Stimulated activated CD4-positive, alpha-beta T cell treated with anti-CD3 and anti-CD28 coated beads, Interleukin-4, amount 100 ng/mL, for 48 hours (primary cell): ENCODE data around the gene ITPKB.
A peak's percentile ranks its signal among the peaks of the same experiment; 100 is the strongest.

Experiments used
- DNase-seq, 2 donors: peaks; one replicate each; pipeline ENCODE4 v3.0.0-alpha.2; 2020; ENCODE audit warnings: low read depth in 2 of 2

Gene ITPKB

DNA sequence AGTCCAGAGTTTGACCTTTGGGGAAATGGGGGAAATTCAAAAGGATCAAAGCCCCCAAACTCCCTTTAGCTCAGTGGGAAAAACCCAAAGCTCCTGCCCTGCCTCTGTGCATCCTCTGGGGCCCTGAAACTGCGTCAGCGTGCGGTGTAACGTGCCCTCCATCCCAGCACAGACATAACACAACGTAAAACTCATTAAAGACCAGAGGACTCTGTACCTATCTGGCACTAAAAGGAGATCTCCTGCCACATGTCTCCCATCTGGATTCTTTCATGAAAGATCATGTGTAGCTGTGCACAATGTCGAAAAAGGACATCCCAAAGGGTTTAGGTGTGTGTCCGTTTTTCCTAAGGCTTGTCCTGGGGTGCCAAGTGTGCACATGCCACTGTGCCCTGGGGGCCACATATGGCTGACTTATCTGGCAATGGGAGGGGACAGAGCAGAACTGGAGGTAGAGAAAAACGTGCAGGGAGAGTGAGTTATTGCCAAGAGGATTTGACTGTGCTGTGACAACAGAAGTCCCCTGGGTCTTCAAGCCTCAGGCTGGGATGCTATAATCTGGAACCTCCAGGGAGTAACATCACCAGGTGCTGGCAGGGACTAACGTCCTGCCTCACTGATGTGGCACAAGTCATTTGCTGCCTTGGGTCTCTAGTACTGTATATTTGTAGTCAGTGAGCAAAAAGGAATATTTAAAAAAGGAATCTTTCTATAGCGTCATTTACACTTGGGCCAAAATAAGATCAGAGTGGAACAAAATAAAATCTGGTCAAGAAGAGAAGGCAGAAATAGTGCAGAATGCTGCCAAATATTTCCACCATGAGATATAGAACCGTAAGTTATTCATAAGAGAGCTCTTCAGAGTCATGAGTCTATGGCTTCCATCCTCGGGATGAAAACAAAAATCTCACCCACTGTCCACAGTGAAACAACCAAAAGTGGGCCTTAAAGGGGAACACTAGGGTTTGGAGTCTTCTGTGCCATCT lies 52.3 kb downstream of the ITPKB start:
- DNase-seq, result no peak

DNA sequence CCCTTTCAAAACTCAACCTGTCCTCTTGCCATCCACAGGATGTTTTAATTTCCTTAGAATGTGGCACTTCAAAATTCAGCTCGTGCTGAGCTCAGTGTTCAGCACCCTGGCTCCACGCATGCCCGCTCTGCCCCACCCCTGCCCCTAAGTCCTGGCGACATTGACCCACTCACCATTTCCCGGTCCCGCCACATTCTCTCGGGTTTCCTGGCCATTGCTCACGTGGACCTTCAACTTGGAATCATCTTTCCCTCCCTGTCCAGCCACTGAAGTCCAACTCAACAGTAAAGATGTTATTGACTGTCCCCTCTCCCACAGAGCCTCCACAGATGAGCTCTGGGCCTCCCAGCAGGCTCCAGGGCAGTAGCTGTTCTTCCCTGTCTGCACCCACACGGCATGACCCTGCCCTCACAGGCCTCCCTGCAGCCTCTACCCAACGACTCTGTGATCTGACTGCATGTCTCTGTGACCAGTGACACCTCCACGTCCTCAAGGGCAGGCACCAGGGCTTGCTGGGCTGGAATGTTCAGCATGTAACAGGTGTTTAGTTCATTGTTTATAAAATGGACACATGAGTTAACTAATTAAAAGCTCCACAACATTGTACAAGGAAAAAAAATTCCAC lies 53.8 kb downstream of the ITPKB start:
- DNase-seq, result no peak

DNA sequence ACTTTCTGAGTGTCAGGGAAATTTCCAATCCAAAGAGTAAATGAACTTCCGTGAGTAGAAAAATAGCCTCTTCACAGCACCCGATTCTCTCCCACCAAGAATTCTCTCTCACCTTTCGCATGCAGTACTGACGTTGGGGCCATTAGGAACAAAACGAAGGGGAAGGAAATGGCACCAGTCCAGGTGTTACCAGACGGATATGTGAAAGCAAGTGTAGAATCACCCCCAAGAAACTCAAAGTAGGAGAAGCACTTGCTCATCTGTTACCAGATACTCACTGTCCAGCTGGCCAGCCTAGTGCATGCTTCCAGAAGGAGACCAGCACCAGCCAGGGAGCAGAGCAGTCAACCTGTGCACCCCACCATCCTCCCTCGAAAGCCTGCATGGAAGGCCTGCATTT lies 55.1 kb downstream of the ITPKB start:
- no peak for DNase-seq

DNA sequence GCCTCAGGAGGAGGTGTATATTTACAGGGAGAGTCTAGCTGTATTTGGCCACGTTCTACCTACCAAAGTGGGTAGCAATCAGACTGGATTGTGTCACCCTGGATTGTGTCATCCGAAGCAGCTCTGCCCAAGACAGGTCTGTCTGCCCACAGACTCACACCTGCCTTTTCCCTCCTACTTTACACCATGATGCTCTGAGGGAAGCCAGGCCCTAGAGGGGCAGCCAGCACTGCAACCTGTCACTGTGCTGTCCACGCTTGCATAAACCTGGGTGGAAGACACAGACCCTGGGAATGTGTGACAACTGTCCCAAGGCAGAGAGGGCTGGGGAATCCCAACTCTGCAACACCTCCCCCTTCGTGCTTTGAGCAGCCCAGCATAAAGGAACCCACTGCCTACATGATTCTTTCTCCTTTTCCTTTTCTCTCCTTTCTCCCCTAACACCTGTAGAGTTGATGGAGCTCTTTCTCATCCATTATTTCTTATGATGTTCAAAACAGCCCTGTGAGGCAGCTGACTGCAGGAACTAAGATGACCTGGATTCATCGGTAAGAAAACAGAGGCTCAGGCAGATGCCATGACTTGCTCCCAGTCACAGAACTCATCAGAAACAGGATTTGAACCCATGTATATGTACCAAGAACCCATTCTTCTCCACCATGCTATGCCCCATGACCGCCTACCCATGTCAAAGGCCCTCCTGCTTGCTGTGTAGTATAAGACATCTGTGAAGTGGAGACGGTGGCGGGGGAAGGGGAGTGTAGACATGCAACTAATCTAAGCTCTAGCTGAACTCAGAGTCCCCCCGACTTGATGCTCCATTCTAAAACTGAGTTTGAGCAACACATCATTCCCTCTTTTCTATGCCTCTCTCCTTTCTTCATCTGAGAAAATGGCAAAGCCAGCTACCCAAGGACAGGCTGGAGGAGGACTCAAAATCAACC lies 55.9 kb downstream of the ITPKB start:
- no peak for DNase-seq

DNA sequence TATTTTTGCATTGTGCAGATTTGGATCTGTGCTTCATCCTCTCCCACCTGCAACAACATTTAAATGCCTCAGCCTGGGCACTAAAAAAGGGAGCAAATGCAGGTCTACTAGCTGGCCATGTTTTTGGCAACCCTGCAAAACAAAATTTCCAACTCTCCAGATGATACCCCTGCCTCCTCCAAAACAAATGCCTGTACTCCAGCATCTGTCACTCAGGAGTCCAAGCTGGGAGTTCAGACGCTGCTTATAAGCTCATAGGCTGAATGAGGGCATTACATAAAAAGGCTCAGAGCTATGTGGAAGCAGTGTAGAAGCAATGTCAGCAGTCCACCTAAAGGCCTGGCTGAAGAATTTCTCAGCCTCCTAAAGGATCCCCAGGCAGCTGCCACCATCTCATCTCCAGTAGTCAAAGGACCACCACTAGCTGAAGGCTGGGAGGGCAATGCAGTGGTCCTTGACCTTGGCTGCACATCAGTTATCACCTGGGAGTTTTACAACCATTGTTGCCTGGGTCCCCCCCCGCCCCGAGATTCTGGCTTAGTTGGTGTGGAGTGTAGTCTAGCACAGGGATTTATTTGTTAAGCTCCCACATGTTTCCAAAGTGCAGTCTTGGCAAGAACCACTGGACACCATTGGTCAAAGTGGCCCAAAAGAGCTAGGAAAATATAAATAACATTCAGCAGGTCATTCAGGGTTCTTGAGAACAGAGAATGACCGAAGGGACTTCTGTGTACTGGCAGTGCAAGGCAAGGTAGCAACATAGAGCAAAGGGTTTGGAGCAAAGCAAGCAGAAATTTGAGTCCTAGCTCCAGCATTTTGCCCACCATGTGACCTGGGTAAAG lies 57.2 kb downstream of the ITPKB start:
- no peak for DNase-seq

DNA sequence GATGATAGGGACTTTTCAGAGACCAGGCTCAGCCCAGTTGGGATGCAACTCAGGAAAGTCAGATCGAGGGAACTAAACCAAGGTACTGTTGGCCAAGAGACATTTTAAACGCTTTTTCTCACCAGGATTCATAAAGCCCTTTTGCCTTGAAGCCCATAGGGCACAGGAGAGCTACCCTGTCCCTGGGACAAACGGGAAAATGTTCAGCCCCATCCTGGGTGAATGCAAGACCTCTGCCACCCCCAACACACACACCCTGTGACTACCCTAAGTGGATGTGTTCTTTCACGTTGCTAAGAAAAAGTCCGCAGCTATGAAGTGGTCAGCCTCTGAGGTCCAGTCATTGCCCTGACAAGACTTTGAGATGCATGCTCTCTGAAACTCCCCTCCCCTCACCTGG lies 58.4 kb downstream of the ITPKB start:
- DNase-seq, result no peak

DNA sequence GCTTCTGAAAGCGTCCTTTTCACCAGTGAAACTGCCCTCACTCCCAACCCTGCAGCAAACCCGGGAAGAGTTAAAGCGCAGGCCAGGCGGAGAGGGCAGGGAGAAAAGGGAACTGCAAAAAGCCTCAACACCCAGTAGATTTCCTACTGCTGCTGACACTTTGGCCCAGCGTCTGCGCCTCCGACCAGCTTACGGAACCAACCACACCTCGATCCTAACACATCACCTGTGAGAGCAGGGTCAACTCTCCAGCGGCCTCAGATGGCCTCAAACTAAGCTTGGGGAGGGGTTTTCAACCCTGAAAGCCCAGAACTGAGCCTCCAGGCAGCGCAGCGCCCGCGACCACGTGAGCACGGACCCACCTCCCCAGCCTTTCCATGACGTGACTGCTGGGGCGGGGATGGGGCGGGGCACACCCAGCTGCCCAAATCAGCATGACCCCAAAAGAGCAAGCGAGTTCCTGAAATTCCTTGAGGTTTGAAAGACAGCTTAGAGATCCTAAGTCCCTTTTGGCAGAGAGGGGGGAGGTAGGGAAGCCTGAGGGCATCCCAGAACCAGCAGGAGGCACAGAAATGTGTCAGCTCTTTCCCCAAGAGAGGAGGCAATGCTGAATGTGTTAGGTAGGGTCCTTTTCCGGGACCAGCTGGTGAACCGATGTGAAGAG lies 59.1 kb downstream of the ITPKB start:
- peak; percentile 73 for DNase-seq

DNA sequence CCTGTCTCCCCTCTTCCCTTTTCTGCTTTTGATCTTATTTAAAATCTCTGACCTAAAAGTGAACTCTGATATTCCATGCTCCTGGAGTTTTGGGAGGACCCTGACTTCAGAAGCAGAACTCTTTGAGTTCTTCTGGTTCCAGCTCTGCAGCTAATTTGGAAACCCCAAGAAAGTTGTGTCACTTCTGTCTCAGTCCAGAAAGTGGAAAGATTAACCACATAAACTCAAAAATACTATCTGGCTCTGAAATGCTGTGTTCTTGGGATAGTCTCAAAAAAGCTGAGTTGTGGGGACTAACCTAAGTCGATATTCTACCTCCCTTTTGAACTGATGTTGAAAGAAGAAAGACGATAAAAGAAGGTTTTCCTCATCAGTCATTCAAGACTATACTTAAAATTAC lies 59.8 kb downstream of the ITPKB start:
- no peak for DNase-seq

DNA sequence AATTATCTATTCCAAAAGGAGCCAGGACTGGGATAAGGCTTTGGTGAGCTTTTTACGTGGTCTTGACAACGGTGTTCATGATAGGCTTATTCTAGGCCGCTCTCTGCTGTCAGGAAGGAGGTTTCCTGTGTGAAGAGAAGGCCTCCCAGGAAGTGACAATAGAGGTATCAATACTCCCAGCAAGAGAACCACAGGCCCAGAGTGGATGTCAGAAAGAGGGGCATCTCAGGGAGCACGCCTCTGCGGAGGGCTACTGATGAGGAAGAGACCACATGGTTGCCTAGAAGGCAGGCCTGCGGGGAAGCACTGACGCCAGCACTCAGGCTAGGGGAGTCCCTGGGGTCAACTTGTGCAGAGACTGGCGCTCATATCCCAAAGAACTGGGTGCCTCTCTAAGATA lies 60.4 kb downstream of the ITPKB start:
- no peak for DNase-seq

DNA sequence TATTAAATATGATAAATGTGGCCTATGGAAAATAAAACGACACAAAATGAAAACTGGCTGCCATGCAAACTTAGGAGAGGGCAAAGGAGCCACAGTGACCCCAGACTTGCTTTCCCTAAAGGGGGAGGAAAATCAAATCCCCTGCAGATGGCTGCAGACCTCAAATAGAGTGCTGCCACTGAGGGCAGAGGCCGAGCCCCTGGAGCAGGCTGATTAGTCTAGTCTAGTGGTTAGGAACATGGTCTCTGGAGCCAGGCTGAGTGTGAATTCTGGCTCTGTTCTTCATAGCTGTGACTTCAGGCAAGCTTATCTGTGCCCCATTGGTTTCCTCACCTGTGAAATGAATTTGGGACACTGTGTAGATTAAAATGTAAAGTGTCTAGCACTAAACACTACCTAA lies 60.8 kb downstream of the ITPKB start:
- DNase-seq, result no peak

DNA sequence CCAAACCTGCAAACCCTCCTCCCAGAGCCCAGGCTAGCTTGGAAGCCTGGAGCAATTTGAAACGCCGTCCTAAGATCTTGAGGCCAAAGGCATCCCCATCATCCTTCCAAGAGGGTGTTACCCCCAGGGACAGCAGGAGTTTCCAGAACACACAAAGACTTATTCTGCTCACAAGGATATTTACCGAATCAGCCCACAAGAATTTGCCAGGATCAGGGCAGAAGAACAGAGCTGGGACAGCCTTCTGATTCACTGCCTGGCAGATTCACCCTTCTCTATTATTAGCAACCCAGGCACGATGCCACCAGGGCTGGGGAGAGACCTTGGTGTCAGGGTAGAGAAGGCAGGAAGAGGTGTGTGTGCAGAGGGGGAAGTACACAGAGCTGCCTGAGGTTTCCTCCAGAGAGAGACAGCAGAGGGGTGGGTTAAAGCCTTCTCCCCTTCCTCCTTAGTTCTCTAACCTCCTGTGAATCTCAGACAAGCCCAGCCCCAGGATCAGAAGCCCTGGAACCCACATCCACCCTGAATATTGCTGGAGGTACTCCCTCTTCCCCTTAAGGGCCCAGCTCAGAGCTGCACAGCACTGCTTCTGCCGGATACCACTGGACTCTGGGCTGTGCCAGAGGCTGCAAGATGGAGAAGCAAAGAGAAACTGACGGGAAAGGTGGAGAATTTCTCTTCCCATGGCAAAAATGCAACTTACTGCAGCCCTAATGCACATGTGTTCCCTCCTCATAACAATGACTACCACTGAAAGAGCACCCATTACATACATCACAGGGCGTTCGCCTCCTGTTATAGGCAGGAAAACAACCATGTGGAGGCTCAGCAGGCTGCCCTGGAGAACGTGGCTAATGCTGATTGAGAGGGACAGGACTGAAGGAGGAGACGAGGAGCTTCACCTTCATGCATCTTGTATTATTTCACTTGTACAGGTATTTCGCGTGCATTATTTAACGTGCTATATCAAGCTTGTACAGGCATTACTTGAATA lies 61.8 kb downstream of the ITPKB start:
- peak in 1 of 2 donors; percentile 56 for DNase-seq

DNA sequence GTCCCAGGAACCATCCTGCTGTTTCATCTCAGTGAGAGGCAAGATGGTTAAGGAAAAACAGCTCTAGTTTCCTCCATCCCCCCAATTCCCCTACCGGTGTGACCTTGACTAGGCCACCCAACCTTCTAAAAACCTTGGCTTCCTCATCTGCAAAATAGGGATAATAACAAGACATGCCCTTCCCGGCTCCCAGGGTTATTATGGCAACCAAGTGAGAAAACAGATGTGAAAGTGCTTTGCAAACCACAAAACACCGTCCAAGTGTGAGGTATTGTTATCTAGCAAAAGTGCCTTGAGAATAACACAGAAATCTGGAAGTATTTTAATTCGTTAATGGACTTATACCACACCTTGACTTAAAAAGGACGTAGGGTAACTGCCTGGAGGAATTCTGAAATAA lies 62.7 kb downstream of the ITPKB start:
- DNase-seq, result no peak

DNA sequence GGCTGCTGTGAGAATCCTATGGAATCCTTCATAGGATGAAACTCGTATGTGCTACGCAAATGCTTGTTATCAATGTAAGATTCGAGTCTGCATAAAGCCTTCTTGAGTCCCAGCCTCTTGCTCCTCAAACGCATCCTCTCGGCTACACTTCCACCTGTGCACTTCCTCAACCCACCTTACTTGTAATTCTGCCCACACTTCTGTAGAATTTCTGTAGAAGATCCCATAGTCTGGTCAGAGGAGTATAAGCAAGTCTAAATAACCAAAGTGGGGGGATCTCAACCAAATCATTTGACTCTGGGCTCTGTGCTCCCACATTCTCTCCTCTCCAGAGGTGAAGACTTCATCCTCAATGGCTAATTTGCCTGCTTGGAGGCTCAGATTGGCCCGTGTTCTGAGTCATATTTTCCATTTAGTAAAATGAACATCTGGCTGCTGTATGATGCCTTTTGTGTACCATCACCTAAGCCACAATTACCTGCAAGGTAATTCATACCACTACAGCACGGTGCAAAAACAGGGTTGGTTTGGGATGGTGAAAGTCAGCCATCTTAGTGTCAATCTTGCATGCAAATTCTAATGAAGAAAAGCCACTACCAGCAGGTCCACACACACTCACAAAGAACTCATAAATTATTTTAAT lies 63.2 kb downstream of the ITPKB start:
- DNase-seq, result no peak

DNA sequence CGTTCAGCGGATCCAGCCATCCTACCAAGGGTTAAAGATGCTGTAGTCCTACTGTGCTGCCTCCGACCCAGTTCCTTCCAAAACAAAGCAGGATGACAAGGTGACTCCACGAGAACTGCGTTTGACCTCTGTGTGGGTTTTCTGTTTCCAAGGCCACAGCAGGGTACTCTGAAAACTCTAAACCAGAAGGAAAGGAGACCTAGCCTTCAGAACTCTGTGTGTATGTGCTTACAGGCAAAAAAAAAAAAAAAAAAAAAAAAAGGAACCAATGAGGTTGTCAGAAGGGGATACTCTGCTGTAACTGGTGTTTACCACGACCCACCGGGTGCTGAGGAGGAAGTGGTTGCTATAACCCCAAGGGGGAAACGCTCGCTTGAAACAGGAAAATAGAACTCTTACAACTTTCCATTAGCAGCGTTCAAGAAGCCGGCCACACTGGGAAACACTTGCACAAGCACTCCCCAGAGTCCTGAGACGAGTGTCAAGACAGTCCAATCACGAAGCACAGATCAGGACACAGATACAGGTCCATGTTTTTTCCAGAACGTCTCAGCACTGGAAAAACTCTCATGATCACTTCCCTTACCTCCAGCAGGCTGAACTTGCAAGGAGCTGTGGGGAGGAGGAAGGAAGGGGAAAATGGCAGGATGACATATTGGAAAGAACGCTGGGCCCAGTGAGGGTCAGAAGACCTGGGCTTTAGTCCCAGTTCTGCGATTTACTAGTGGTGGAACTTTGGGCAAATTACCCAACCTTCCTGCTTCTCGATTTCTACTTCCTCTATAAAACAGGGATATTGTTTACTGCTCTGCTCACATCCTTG lies 64.0 kb downstream of the ITPKB start:
- no peak for DNase-seq

DNA sequence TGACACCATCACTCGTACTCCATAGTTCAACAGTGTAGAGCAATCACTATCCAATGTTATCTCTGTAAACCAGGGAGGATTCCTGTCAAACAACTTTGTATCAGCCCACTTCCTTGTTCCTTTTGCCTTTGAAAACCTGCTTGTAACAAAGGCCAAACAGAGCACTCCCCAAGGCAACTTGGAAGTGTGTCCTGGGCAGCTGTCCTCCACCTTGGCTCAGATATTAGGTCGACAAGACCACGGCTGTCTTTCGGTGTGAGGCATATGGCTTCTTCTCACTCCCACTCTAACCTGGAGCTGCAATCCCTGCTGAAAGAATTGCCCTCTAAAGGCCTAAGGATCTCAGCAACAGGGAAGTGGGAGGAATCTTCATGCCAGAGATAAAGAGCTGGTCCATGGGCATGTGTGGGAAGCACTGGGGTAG lies 66.7 kb downstream of the ITPKB start:
- no peak for DNase-seq

DNA sequence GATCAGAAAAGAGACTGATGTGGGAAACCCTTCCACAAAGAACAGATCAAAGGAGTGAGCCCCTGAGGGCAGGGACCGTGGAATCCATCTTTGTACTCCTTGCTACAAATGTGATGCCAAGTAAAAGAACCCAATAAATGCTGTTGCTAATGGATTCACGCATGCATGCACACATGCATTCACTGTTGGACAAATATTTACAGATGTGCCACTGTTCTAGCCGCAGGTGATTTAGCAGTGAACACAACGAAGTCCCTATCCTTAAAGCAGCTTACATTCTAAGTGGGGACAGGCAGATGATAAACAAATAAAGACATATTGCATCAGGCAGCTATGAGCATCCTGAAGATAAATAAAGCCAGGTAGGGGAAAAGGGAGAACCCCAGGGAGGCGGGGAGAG lies 67.8 kb downstream of the ITPKB start:
- DNase-seq, result no peak

DNA sequence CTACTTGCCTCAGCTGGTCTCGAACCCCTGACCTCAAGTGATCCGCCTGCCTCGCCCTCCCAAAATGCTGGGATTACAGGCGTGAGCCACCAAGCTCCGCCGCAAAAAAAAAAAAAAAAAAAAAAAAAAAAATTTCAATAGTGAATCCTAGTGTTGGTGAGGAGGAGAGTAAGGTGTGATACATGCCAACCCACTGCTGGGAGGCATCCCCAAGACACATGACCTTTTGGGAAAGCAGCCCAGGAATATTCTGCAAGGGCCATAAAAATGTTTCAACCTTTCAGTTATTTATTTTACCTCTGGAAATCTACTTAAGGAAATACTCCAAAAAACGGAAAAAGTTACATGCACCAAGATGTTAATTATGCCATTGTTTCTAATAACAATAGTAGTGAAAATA lies 69.0 kb downstream of the ITPKB start:
- no peak for DNase-seq

DNA sequence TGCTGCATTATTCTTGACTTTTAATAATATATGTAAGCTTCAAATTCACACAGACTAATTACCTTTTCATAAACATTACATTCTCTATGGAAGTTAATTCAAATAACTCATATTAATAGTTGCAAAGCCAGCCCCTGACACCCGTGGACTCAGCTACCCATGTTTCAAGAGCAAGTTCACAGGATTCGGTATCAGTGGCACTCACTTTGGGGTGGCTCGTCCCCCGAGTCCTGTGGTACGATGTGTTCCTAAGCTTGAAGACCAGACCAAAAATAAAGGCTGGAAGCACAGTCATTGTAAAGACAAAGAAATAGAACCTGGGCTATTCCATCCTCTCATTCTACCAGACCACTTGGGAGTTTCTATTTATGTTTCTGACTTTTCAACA lies 70.9 kb downstream of the ITPKB start:
- DNase-seq, result no peak
